Brain microvascular endothelial cell (primary cell): ENCODE measurements around the gene C8G.

Source experiments
- DNase-seq: peaks from one replicate; pipeline ENCODE4 v3.0.0-alpha.2; 2020
- H3K27ac ChIP-seq: fragments of 250-450 bp; sonication (Bioruptor Pico); 2 replicates; pipeline ENCODE4 v1.5.1; 2020; ENCODE audit warnings: mild to moderate bottlenecking, moderate library complexity
- H3K27me3 ChIP-seq: fragments of 250-450 bp; sonication (Bioruptor Pico); replicated peaks from 2 replicates; pipeline ENCODE4 v1.5.1; 2020; ENCODE audit warnings: mild to moderate bottlenecking
- H3K36me3 ChIP-seq: fragments of 250-450 bp; sonication (Bioruptor Pico); replicated peaks from 2 replicates; pipeline ENCODE4 v1.5.1; 2020; ENCODE audit warnings: mild to moderate bottlenecking
- H3K4me3 ChIP-seq: 2 replicates; pipeline ENCODE4 v1.5.1; 2011; ENCODE audit warnings: low read depth, mild to moderate bottlenecking, control low read depth, low read length, moderate library complexity
- in situ Hi-C: cut with HindIII; loops from 2 replicates; pipeline ENCODE4 v1.10.0; 2017; ENCODE audit warnings: low sequenced_read_pairs, low pct_ligation_motif_present
- TF ChIP-seq, protein P1 (sequence below): IDR thresholded peaks from 2 replicates; pipeline ENCODE4 v1.5.1; 2011; ENCODE audit warnings: low read depth, mild to moderate bottlenecking, moderate library complexity, low read length, control low read depth, inconsistent platforms; ENCODE audit errors: missing control alignments

Gene C8G

DNA sequence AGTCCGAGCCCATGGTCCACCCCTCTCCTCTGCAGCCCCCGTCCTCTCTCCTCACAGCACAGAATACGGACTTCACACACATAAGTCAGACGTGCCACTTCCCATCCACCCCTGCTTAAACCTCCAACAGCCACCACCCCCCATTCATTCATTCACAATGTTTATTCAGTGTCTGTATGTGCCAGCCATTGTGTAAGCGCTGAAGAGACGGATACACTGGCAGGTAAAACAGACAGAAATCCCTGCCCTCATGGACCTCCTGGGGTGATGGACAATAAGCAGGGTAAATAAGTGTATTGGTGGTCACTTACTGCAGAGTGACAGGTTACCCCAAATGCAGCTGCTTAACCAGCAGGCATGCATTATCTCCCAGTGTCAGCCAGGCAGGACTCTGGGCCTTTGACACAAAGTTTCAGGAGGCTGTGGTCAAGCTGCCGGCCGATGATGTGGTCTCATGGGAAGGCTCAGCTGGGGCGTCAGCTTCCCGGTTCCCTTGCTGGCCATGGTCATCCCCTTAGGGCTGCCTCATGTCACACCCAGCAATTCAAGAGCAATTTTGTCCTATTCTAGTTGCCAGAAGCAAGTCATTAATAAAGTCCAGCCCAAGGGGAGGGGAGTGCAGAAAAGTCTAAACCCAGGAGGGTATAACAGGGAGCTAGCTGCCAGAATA is 45.3 kb downstream of the C8G start:
- peaks cover 11% of the 10 kb centered on the region for H3K27me3 ChIP-seq
- no peak for DNase-seq
- H3K4me3 ChIP-seq = no peak overlapping the region
- in situ Hi-C loops = no loop called here
- no peaks in the 10 kb centered on the region for H3K36me3 ChIP-seq
- H3K27ac ChIP-seq = no peak overlapping the region
- TF ChIP-seq, protein P1, sequence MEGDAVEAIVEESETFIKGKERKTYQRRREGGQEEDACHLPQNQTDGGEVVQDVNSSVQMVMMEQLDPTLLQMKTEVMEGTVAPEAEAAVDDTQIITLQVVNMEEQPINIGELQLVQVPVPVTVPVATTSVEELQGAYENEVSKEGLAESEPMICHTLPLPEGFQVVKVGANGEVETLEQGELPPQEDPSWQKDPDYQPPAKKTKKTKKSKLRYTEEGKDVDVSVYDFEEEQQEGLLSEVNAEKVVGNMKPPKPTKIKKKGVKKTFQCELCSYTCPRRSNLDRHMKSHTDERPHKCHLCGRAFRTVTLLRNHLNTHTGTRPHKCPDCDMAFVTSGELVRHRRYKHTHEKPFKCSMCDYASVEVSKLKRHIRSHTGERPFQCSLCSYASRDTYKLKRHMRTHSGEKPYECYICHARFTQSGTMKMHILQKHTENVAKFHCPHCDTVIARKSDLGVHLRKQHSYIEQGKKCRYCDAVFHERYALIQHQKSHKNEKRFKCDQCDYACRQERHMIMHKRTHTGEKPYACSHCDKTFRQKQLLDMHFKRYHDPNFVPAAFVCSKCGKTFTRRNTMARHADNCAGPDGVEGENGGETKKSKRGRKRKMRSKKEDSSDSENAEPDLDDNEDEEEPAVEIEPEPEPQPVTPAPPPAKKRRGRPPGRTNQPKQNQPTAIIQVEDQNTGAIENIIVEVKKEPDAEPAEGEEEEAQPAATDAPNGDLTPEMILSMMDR = no peak

DNA sequence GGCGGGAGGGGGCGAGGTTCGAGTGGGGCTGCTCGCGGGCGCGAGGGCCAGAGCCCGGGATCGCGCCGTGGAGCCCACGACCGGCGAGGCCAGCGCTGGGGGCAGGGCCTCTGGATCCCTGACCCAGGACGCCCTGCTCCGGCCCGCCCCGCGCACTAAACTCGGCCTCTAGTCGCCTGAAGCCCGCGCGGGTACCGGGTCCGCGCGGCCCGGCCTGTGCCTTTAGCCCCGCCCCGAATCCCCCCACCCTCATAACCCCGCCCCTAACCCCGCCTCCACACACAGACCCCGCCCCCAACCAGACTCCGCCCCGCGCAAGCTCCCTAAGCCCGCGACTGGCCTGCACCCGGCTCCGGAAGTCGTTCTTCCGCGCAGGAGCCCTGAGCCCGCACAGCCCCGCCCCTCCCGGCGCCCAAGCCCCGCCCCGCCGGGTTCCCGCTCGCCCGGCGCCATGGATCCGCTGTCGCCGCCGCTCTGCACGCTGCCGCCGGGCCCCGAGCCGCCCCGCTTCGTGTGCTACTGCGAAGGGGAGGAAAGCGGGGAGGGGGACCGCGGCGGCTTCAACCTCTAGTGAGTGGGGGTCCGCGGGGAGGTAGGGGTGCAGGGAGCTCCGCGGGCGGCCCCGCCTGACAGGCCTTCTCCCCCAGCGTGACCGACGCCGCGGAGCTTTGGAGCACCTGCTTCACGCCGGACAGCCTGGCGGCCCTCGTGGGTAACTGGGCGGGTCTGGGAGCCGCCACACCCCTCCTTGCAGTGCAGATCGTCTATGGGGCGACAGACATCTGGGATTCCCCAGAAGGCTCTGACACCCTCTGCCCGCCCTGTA is 47.2 kb downstream of the C8G start, which contains the start of gene PAXX:
TSS of gene PAXX (plus strand) at position 430 of the 826 bp plus-strand sequence. CDS start at position 452, 22 bp downstream.
- Histone ChIP-seq H3K27me3 (no peaks in the 10 kb centered on the region), H3K36me3 (no peaks in the 10 kb centered on the region), H3K4me3 (peak within 1 kb of the TSS; percentile 65), H3K27ac (peak within 1 kb of the TSS; percentile 53)
- TF ChIP-seq, protein P1 = no peak
- DNase-seq = peak; percentile 72
- in situ Hi-C loops = no loop called here

DNA sequence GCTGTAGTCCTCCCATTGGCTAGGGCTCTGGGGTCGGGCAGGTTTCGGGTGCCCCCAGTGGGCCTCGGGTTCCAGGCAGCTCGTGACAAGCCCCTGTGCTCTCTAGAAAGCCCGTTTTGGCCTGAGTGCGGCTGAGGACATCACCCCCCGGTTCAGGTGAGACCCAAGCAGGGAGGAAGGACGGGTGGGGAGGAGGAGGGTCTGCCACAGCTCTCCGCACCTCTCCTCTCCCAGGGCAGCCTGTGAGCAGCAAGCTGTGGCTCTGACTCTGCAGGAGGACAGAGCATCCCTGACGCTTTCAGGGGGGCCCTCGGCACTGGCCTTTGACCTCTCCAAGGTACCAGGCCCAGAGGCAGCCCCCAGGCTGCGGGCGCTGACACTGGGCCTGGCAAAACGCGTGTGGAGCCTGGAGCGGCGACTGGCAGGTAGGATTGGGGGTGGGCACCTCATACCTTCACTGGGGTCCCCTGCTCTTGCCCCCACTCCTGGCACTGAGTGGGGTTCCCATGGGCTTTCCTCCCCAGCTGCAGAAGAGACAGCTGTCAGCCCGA is 47.9 kb downstream of the C8G start:
- TF ChIP-seq, protein P1 = no peak
- Histone ChIP-seq H3K27ac (no peak overlapping the region), H3K36me3 (no peaks in the 10 kb centered on the region), H3K4me3 (peak overlapping the region; percentile 65), H3K27me3 (no peaks in the 10 kb centered on the region)
- DNase-seq = no peak
- in situ Hi-C loops = no loop called here

DNA sequence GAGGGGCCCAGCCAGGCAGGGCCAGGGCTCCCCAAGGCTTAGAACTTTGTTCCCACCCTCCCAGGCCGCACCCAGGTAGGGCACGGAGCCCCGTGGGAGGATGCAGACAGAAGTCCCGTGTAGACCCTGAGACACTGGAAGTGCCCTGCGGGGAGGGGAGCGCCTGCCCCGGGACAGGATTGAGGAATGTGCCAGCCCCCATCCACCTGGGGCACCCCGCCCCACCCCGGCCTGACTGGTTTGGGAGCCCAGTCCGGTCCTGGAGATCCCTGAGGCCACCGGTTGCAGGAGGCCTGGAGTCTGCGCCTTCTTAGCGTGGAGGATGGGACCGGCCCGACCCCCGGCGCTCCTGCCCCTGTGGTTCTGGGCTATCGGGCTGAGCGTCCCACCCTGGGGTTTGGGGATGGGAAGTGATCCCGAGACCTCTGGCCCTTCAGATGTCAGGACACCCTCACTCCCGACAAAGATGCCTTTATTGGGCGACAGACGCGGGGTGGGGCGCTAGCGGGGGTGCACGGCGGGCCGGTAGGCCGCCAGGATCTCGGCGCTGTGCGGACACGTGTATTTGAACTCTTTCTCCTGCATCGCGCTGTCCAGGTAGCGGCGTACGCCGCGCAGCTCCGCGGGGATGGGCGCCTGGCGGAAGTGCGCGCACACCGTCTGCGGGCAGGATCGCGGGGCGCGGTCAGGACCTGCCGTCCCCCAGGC is 49.3 kb downstream of the C8G start:
- no peak overlapping the region for H3K27ac ChIP-seq
- in situ Hi-C loops = no loop called here

DNA sequence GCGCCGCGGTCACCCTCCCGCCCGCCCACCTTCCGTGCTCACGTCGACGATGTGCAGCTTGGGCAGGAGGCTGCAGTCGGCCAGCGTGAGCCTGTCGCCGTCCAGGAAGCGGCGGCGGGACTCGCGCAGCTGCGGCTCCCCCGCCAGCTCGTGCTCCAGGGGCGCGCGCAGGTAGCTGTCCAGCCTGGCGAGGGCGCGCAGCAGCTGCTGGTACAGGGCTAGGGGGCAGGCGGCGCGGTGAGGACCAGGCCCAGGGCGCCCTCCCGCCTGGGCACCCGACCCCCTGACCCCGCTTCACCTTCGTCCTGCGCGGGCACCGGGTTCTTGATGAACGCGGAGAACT is 49.8 kb downstream of the C8G start:
- DNase-seq = no peak
- in situ Hi-C loops = no loop called here
- TF ChIP-seq, protein P1 = no peak
- H3K27ac ChIP-seq = no peak overlapping the region
- peak overlapping the region; percentile 9 for H3K4me3 ChIP-seq
- H3K27me3 ChIP-seq = no peaks in the 10 kb centered on the region
- H3K36me3 ChIP-seq = no peaks in the 10 kb centered on the region

More for the DNA sequence above, 49.3 kb downstream of the C8G start:
- DNase-seq = no peak
- Histone ChIP-seq H3K4me3 (no peak overlapping the region), H3K36me3 (no peaks in the 10 kb centered on the region), H3K27me3 (no peaks in the 10 kb centered on the region)
- TF ChIP-seq, protein P1 = no peak
